HG03442 (cell line): ENCODE results near the gene PKNOX2.
A peak's percentile ranks its signal among the peaks of the same experiment; 100 is the strongest.

ENCODE experiments used
- ATAC-seq: cut with Tn5 transposase; IDR thresholded peaks from one replicate; pipeline ENCODE4 v1.9.1; 2021; ENCODE audit warnings: mild to moderate bottlenecking, moderate library complexity; ENCODE audit not compliant: unreplicated experiment

The PKNOX2 gene

DNA sequence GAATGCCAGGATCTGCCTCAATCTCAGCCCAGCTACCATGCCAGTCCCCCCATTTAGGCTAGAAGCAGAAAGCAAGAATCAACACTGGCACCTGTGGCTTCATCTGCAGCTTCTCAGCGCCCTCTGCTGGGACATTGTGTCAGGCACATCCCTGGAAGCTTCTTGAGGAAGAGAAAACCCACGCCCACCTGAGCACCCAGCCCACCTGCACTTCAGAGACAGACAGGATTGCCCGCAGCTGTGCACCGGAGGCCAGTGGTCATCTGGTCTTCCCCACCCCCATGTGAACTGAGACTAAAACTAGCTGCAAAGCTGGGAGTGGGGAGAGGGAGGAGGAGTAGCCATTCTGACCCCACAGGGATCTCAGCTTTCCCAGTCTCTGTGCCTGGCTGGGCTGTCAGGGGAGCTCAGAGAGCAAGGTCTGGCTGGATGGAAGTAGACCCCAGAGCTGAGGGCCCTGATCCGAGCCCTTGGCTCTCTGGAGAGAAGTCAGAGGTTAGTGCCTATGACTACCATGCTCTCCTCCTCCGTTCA lies 264.7 kb downstream of the PKNOX2 start:
- ATAC-seq, result no peak

GRCh38 chr11:125429807-125430678 lies 265.5 kb downstream of the PKNOX2 start:
- ATAC-seq, result no peak

DNA sequence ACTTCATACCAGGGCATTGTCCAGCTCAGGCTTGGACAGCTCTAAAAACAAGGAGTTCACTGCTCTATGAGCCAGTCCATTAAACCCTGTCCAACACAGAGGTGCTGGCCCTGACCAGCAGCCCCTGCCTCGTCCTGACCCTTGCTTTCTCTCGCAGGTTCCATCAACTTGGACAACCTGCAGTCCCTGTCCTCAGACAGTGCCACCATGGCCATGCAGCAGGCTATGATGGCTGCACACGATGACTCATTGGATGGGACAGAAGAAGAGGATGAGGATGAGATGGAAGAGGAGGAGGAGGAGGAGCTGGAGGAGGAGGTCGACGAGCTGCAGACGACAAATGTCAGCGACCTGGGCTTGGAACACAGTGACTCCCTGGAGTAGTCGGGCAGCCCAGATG lies 266.5 kb downstream of the PKNOX2 start:
- ATAC-seq, result no peak

GRCh38 chr11:125431481-125431880 lies 266.9 kb downstream of the PKNOX2 start:
- no peak for ATAC-seq

- ATAC-seq, result peak; percentile 69
Measured at GRCh38 chr11:125433454-125434121, 269.0 kb downstream of the PKNOX2 start.

GRCh38 chr11:125435461-125436238 lies 271.1 kb downstream of the PKNOX2 start:
- no peak for ATAC-seq

GRCh38 chr11:125441648-125442410 lies 277.3 kb downstream of the PKNOX2 start:
- no peak for ATAC-seq

GRCh38 chr11:125442946-125443345 lies 278.4 kb downstream of the PKNOX2 start:
- no peak for ATAC-seq

DNA sequence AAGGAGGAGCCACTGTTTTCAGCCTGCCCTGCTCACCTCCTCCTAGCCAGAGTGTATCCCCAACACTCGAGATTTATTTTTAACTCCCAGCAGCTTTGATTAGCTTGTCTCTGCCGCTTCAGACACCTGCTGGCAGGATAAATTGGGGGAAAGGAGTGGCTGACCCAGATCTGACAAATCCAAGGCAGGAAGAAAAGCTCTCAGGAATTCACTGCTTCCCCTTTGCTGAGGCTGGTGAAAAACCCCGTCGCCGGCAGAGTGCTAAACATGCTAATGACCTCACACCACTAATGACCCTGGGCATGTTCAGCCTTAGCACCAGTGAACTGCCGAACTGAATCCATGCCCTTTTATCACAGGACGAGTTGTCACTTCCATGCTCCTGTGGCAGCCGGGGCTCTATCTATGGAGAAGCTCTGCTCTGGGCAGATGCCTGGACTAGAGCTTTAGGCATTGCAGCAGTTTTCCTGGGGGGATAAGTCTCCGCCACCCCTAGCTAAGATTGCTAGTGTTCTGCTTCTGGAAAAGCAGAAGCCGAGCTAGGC lies 279.3 kb downstream of the PKNOX2 start:
- no peak for ATAC-seq

DNA sequence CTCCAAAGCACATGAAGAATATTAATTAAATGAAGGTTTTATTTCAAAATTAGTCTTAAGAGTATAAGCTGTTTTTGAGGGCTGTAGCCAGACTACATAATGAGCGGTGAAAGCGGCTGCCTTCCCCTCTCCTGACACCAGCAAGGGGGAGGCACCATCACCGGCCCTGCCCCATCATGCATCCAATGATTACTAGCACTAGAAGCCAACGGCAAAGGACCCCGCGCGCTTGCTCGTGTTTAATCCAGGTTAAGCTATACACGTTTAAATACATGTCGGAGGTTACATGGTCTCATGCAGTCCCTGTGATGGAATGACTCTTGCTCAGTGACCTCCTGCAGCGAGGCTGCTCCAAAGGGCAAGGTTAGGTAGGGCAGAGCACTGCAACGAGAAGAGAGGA lies 281.2 kb downstream of the PKNOX2 start:
- ATAC-seq, result no peak

GRCh38 chr11:125446279-125446678 lies 281.7 kb downstream of the PKNOX2 start:
- ATAC-seq, result no peak

DNA sequence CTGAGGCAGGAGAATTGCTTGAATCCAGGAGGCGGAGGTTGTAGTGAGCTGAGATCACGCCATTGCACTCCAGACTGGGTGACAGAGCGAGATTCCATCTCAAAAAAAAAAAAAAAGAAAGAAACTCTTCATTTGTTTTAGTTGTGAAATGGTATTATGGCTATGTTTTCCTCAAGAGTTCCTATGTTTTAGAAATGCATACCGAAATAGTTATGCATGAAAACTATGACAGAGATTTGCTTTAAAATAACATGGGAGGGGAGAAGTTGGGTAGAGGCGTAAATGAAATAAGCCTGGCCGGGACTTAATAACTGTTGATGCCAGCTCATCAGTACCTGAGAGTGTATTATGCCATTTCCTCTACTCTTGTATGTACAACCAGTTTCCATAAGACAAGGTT lies 283.2 kb downstream of the PKNOX2 start:
- no peak for ATAC-seq

DNA sequence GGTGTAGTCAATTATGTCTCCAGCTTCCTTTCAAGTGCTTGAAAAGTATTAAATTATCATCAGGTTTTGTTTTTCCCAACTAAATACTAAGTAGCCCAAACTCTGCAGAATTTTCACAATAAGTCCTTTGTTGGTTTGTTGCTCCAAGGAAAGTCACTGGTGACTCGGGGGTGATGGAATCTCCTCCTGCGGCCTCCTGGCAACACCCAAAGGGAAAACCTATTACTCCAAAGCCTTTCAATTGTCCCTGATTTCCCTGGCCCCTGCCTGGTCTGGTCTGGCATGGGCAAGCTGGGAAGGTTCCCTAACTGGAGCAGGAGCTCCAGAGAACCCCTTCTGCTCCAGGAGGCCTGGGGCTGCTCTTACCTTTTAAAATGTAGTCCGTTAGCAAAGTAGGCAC lies 283.6 kb downstream of the PKNOX2 start:
- ATAC-seq, result no peak

DNA sequence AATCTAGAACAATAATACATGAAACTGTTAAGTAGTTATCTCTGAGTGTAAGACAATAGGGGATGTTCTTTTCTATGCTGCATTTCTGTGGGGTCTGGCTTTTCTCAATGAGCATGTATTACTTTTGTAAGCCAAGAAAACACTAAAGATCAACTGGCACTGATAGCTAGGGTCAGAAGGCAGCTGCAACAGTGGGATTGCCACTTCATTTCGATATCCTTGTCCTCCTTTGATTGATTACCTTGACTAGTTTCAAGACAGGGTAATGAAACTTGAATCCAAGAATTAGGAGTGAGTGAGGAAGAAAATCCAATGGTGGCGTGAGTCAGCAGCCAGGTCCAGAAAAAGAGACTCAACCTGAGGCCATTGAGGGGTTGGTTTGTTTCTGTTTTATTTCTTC lies 285.0 kb downstream of the PKNOX2 start:
- no peak for ATAC-seq

DNA sequence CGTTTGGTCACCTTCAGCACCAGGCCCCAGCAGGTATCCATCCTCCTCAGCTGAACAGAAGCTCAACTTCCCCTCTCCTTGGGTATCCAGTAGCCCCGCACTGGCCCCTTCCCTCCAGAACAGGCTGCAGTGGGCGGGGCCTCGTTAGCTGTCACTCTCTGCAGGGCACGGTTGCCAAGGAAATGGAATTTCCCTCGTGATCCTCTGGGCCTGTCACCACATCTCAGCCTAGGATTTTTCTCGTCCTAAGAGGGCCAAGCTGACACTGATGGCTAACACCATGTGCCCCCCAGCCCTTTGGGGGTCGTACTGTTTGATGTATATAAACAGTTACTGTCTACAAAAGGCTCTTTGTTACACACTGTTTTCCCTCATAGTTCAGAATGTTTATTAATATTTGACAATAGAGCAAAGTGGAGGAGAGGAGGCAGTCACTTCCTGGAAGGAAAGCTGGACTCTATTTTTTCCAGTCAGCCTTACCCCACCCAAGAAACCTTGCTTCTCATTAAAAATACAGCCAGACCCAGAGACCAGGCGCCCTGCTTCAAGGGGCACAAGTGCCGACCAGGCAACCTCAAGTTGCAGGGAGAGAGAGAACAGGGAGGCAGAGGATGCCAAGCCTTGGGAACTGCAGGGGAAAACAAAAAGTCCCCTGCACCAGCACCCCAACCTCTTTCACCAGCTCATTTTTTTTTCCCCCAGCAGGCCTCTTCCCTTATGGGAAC lies 287.0 kb downstream of the PKNOX2 start:
- ATAC-seq, result peak; percentile 75

GRCh38 chr11:125452125-125452470 lies 287.5 kb downstream of the PKNOX2 start:
- no peak for ATAC-seq

DNA sequence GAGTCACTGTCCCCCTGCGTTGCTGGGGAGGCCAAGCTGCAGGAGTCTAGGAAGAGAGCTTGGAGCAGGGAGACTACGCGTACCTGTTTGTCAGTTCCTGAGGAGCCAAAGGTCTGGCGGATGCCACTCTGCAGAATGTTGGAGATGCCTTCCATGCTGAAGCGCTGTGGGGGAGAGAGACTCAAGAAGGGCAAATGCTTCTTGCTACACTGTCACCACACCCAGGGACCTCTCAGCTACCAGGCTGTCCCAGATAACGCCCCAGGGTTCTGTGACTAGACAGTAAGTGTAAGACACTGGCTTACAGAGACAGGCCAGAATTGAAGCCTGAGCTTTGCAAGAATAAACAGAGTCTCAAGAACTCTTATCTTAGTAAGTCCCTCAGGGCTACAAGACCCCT lies 289.5 kb downstream of the PKNOX2 start:
- no peak for ATAC-seq

DNA sequence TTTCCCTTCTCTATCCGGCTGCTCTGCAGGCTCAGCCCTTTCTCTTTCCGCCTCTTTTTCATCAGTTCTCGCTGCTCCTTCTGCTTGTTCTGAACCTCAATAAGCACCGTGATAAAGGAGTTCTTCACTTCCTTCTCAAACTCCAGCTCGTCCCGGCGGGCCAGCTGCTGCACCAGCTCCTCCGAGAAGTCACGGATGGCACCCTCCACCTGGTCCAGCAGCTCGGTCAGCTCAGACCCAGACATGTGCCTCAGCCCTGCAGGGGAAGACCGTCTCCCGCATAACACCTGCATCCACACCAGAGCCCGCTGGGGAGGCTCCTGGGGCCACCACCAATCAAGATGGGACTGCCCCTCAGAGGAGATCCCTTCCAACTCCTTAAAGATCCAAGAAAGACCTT lies 291.3 kb downstream of the PKNOX2 start:
- ATAC-seq, result no peak

DNA sequence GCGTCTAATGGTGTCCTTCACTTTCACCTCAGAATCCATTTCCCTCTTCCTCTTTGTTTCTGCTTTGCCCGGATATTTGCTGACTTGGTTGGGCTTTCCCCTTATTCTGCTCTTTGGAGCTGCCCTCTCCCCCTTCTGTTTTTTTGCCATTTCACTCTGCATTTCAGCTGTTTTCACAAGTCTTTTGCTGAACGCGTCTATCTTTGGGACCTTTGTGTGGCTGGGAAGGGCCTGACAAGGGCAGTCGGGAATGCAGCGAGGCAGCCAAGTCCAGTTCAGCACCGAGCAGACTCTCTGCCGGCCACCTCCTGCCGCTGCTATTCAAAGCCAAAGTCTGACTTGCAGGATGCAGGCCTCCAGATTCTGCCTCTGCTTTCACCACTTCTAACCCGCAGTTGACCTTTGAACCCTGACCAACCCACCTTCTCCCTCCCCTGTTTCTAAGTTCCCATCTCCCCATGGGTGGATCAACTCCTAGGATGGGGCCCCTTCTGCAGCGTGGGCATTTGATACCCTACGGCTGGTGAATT lies 293.3 kb downstream of the PKNOX2 start:
- ATAC-seq, result no peak
